GM10266 (cell line): ENCODE results near the gene SUPT20HL1.
A peak's percentile ranks its signal among the peaks of the same experiment; 100 is the strongest.
"Not testable (repeated sequence)": the region's sequence is repeated elsewhere in the genome, so short reads cannot be mapped to it uniquely, and the experiment has no call there.

ENCODE experiments used
- DNase-seq: peaks from one replicate; pipeline ENCODE4 v3.0.0; 2012; ENCODE audit errors: extremely low spot score
- CTCF ChIP-seq: IDR thresholded peaks from 2 replicates; pipeline ENCODE4 v1.5.1; 2012; ENCODE audit warnings: mild to moderate bottlenecking, low read depth; ENCODE audit not compliant: control insufficient read depth, insufficient read depth; ENCODE audit errors: missing control alignments

SUPT20HL1 gene

GRCh38 chrX:24364851-24365538 is 4.6 kb downstream of the SUPT20HL1 start:
- TF ChIP-seq CTCF = no peak
- DNase-seq = no peak

- DNase-seq = not testable (repeated sequence)
These were observed 6.4 kb downstream of the SUPT20HL1 start for GRCh38 chrX:24366762-24367400.

- no peak for DNase-seq
- TF ChIP-seq CTCF = no peak
These were observed 9.4 kb downstream of the SUPT20HL1 start for GRCh38 chrX:24369816-24370215.

- TF ChIP-seq CTCF = peak; percentile 66
- peak; percentile 69 for DNase-seq
These were observed 11.0 kb downstream of the SUPT20HL1 start for GRCh38 chrX:24371391-24371972.

GRCh38 chrX:24372021-24372763 is 11.8 kb downstream of the SUPT20HL1 start:
- no peak for TF ChIP-seq CTCF
- no peak for DNase-seq

- no peak for TF ChIP-seq CTCF
- DNase-seq = no peak
These were observed 15.2 kb downstream of the SUPT20HL1 start for GRCh38 chrX:24375600-24376131.

GRCh38 chrX:24376403-24376802 is 16.0 kb downstream of the SUPT20HL1 start:
- TF ChIP-seq CTCF = no peak
- no peak for DNase-seq
